B cell (primary cell): ENCODE data around the gene NECAP2.
"Not testable (repeated sequence)": the region's sequence is repeated elsewhere in the genome, so short reads cannot be mapped to it uniquely, and the experiment has no call there.

ENCODE experiments used
- CTCF ChIP-seq: fragments of 200-600 bp; IDR thresholded peaks from one replicate; pipeline ENCODE4 v1.8.0; 2022; ENCODE audit warnings: antibody characterized with exemption, mild to moderate bottlenecking
- EZH2 ChIP-seq: IDR thresholded peaks from 2 replicates; pipeline ENCODE4 v1.6.1; 2012; ENCODE audit warnings: borderline replicate concordance, low read depth, mild to moderate bottlenecking, moderate library complexity, low read length; ENCODE audit not compliant: insufficient read depth, poor library complexity, severe bottlenecking

GRCh38 chr1:16483146-16483545, 42.6 kb downstream of the NECAP2 start:
- not testable (repeated sequence) for TF ChIP-seq CTCF, EZH2
